DMS 273 (cell line): ENCODE measurements around the gene MRS2.

Experiments
- DNase-seq: peaks from one replicate; lab custom pipeline; 2025; ENCODE audit not compliant: unreplicated experiment; lab: John Stamatoyannopoulos, UW

Gene MRS2

GRCh38 chr6:24460966-24461365, 58.2 kb downstream of the MRS2 start:
- no peak for DNase-seq

DNA sequence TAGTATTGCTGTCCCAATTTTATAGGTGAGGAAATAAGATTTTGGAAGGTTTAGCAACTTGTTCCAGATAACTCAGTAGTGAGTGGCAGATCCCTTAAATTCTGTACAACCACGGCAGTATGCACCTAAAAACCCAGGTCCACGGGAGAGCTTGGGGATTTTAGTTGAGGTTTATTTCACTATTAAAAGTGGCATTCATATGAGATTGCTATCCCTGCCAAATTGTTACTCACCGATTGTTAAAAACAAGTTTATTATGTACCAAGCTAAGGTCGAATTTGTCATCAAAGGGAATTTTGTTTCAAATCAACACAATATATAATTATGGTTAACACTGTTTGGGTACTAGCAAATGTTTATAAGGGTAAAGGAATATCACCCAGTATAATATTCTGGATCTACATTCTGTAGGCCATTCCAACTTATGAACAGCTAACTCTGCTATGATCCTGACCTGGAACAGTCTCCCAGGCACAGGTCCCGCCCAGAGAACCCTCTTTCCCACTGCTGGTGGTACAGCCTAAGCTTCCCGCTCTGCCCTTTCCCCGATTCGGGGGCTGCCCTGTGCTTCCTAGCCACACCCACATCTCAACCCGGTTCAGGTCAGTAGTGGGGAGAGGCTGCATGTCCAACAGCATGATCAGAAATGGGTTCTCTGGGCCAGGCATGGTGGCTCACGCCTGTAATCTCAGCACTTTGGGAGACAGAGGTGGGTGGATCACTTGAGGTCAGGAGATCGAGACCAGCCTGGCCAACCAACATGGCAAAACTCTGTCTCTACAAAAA, 61.7 kb downstream of the MRS2 start:
- DNase-seq = no peak

DNA sequence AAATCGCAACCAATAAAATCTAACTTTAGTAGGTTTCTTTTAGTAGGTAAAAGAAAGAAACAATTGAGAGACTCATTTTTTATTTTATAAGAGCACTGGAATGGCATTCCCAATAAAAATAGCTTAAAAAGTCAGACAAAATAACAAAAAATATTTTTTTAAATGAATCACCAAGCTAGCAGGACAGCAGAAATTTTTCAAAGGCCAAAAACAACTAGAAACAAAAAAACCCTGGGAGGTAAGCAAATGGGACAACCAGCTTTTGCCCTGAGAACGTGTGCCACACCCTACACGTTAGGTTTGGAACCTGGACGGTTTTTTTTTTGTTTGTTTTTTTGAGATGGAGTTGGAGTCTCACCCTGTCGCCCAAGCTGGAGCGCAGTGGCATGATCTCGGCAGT, 67.1 kb downstream of the MRS2 start:
- DNase-seq = no peak

DNA sequence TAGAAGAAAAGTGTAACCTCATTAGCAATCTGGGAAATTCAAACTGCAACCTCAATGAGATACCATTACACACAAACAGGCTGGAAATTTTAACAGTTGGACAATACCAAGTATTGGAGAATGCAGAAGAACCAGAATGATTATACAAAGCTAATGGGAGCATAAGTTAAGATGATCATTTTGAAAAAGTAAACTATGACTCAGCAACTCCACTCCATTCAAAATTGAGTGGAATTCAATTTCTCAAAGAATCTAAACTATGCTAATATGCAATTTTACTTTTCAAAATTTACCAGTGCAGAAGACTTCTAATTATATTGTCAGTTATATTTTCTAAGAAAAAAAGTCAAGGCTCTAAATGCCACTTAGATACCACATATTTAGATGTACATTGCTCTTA, 69.4 kb downstream of the MRS2 start:
- no peak for DNase-seq
